Activated CD8-positive, alpha-beta memory T cell treated with anti-CD3 and anti-CD28 coated beads, Interleukin-2, amount 50 U/mL, for 1 hour (primary cell): Measurements from ENCODE around the gene B2M.
"Not testable (repeated sequence)": the region's sequence is repeated elsewhere in the genome, so short reads cannot be mapped to it uniquely, and the experiment has no call there.

ENCODE experiments used
- DNase-seq: peaks from one replicate; pipeline ENCODE4 v3.0.0-alpha.2; 2020; ENCODE audit errors: extremely low read depth

The B2M gene

GRCh38 chr15:44726136-44726535, 14.8 kb downstream of the B2M start:
- no peak for DNase-seq

GRCh38 chr15:44726568-44727484, 15.5 kb downstream of the B2M start:
- DNase-seq = peak; percentile 71

GRCh38 chr15:44727485-44728231, 16.3 kb downstream of the B2M start:
- no peak for DNase-seq

- not testable (repeated sequence) for DNase-seq
Observed at GRCh38 chr15:44728232-44728575, 16.9 kb downstream of the B2M start.

GRCh38 chr15:44728576-44729407, 17.5 kb downstream of the B2M start:
- peak; percentile 89 for DNase-seq

- DNase-seq = no peak
Observed at GRCh38 chr15:44729408-44730127, 18.3 kb downstream of the B2M start.

- no peak for DNase-seq
Observed at GRCh38 chr15:44734839-44735481, 23.6 kb downstream of the B2M start.

- DNase-seq = no peak
Observed at GRCh38 chr15:44735482-44736180, 24.3 kb downstream of the B2M start.

GRCh38 chr15:44736181-44736765, 25.0 kb downstream of the B2M start, which contains the start of gene TRIM69:
Gene TRIM69, plus strand, starts transcription at chr15:44736528. Its CDS starts 177 bp downstream, at chr15:44736705.
- DNase-seq = no peak

- no peak for DNase-seq
Observed at GRCh38 chr15:44738340-44738984, 27.1 kb downstream of the B2M start.

- not testable (repeated sequence) for DNase-seq
Observed at GRCh38 chr15:44739222-44739847, 28.0 kb downstream of the B2M start.

- not testable (repeated sequence) for DNase-seq
Observed at GRCh38 chr15:44743454-44743853, 32.1 kb downstream of the B2M start.

GRCh38 chr15:44753345-44753744, 42.0 kb downstream of the B2M start:
- DNase-seq = no peak

- no peak for DNase-seq
Observed at GRCh38 chr15:44763187-44763586, 51.9 kb downstream of the B2M start.

GRCh38 chr15:44763848-44764247, 52.5 kb downstream of the B2M start:
- no peak for DNase-seq

- DNase-seq = no peak
Observed at GRCh38 chr15:44765036-44765435, 53.7 kb downstream of the B2M start.
